Breast epithelium (tissue), 3 donors: ENCODE data around the gene BRD9.
"Not testable (repeated sequence)": the region's sequence is repeated elsewhere in the genome, so short reads cannot be mapped to it uniquely, and the experiment has no call there.

Experiments
- POLR2A ChIP-seq: fragments of 450-650 bp; IDR thresholded peaks from one replicate; pipeline ENCODE4 v1.6.1; 2016; ENCODE audit warnings: antibody characterized with exemption, mild to moderate bottlenecking, moderate library complexity
- TF ChIP-seq, protein P1 (sequence below), 3 donors: fragments of 450-650 bp; IDR thresholded peaks; one replicate each; pipeline ENCODE4 v1.5.1; 2016 to 2017; ENCODE audit warnings: antibody characterized with exemption in 3 of 3, mild to moderate bottlenecking in 3 of 3, moderate library complexity in 3 of 3

GRCh38 chr5:934381-934967 is 41.9 kb upstream of the BRD9 start:
- TF ChIP-seq, protein P1, sequence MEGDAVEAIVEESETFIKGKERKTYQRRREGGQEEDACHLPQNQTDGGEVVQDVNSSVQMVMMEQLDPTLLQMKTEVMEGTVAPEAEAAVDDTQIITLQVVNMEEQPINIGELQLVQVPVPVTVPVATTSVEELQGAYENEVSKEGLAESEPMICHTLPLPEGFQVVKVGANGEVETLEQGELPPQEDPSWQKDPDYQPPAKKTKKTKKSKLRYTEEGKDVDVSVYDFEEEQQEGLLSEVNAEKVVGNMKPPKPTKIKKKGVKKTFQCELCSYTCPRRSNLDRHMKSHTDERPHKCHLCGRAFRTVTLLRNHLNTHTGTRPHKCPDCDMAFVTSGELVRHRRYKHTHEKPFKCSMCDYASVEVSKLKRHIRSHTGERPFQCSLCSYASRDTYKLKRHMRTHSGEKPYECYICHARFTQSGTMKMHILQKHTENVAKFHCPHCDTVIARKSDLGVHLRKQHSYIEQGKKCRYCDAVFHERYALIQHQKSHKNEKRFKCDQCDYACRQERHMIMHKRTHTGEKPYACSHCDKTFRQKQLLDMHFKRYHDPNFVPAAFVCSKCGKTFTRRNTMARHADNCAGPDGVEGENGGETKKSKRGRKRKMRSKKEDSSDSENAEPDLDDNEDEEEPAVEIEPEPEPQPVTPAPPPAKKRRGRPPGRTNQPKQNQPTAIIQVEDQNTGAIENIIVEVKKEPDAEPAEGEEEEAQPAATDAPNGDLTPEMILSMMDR (IDR thresholded peaks at IDR 0.05) = not testable (repeated sequence)
- TF ChIP-seq POLR2A = not testable (repeated sequence)
